Uterus (tissue), 2 donors: ENCODE measurements around the gene EPHA5.

Experiments
- CTCF ChIP-seq, 4 experiments: fragments of 200-600 bp in 2 of 4; fragments of 450-650 bp in 2 of 4; sonication (generic) in 2 of 4; IDR thresholded peaks; one replicate each; pipeline ENCODE4 v1.5.1; 2016 to 2019; ENCODE audit warnings: antibody characterized with exemption in 4 of 4, mild to moderate bottlenecking in 2 of 4, moderate library complexity in 1 of 4
- POLR2A ChIP-seq, 2 donors: fragments of 450-650 bp; IDR thresholded peaks; one replicate each; pipeline ENCODE4 v1.6.1; 2016; ENCODE audit warnings: antibody characterized with exemption in 2 of 2, mild to moderate bottlenecking in 1 of 2, moderate library complexity in 1 of 2

GRCh38 chr4:65656008-65656407 lies 14.3 kb downstream of the EPHA5 start:
- TF ChIP-seq CTCF (IDR thresholded peaks at IDR 0.05) (no peak), POLR2A (IDR thresholded peaks at IDR 0.05) (no peak)
